HG02623 (cell line): ENCODE data around the gene LRRC8D.

Source experiments
- ATAC-seq: cut with Tn5 transposase; IDR thresholded peaks from one replicate; pipeline ENCODE4 v1.9.1; 2021; ENCODE audit warnings: moderate library complexity; ENCODE audit not compliant: unreplicated experiment

Gene LRRC8D

DNA sequence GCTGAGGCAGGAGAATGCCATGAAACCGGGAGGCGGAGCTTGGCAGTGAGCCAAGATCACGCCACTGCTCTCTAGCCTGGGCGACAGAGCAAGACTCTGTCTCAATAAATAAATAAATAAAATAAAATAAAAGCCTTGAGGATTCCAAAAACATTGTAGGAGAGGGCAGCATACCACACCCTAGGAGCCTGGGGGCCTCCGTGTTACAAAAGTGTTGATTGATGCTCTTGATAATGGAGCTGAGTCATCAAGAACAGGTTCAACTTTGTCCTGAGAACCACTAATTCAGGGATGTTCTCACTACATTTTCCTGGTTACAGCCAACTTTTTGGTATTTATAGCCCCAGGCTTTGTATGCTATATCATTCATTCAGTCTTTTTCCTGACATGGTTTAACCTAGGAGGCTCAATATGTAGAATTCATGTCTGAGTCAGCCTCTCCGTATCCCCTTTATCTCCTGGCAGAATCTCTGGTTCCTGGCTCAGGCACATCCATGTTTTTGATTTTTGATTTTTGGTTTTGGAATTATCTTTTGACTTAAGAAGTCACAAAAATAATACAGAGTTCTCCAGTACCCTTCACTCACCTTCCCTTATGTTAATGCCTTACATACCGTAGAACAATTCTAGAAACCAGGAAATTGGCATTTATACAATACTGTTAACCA is 69.4 kb downstream of the LRRC8D start:
- no peak for ATAC-seq

- no peak for ATAC-seq
Measured at GRCh38 chr1:89892816-89893215, 72.0 kb downstream of the LRRC8D start.

DNA sequence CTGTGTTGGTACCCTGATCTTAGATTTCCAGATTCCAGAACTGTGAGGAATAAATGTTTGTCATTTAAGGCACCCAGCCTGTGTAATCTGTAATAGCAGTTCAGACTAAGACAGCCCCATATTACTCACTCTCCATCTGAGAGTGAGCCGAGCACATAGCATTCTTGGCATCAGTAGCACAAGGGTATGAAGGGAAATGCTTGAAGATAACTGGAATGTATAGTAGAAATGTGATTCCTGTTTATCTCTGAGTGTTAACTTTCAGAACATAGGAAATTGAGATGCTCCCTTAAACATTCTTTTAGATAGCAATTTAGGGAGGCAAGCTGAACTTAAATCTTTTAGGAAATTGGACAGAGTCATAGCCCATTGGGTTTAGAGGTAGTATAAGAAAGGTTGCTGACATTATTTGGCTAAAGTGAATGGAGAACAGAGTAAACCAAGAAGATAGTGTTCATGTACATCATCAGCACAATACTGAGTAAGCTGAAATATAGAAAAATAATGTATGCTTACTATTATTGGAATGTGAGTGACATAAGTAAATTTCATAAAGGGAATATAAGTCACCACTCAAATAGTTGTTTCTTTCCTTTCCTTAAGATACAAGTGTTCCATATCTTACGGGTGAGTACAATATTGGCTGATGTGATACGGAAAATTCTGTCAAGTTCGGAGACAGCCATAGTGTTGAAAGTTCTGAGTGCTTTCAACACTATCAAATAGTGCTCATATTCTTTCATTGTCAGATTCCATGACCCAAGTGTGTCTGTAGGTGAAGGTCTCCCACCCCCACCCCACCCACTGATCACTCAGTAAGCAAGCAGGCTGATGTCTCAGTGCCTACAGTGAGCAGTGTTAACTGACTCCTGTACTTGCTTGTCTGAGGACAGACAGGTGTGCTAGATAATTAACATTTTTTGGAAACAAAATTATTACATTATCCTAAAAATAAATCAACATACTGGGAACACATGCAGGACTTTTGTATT is 73.7 kb downstream of the LRRC8D start:
- no peak for ATAC-seq

DNA sequence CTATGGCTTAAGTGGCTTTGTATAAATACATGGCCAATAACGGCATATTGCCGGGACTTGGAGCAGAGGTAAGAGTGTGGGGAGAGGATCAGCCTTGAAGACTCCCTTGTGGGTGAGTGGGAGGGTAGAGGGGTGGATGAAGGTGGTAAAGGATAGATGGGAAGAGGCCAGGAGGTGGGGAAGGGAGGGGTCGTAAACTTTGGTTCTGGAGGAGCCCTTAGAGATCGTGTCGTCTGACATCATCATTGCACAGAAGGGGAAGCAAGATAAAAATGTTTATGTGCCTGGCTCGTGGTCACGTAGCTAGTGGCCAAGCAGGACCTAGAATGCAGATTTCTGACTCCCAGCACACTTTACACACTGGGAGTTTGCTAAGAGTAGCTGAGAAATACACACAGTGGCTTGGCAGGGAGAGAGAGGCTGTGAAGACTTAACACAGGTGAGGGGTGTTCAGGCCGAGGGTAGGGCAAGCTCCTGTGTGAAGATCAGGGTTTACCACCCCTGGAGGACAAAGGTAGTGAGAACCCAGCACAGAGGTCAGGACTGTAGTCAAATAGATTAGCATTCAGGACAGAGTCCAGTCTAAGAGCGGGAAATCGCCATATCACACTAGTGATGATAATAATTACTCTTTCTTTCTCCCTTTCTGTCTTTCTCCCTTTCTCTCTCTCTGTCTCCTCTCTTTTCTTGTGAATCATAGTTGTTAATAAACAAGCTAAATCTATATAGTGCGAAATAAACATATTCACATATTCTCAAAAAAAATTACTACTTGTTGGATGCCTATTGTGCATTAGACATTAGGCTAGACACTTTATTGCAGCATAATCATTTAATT is 75.5 kb downstream of the LRRC8D start:
- ATAC-seq = no peak

GRCh38 chr1:89897347-89898133 is 76.7 kb downstream of the LRRC8D start:
- no peak for ATAC-seq

DNA sequence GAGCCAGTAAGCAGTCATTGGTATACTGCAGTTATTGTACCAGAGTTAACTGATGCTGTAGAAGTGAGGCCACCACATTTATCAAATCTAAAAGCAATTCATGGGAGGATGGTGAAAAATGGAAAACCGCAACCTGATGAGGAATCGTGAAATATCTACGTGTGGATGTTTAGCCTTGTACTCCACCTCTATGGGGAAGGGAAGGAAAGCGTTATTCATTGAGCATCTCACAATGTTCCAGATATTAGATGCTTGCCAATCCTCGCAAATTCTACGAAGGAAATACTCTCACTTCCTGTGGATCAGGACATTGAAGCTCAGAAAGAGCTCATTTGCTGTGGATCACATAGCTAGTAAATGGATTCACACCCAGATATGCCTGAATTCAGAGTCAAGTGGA is 77.3 kb downstream of the LRRC8D start:
- no peak for ATAC-seq

- no peak for ATAC-seq
Measured at GRCh38 chr1:89898695-89899470, 78.1 kb downstream of the LRRC8D start.

- ATAC-seq = no peak
Measured at GRCh38 chr1:89900323-89900722, 79.5 kb downstream of the LRRC8D start.

GRCh38 chr1:89900791-89901708 is 80.2 kb downstream of the LRRC8D start:
- ATAC-seq = no peak

GRCh38 chr1:89901957-89902669 is 81.3 kb downstream of the LRRC8D start:
- no peak for ATAC-seq

DNA sequence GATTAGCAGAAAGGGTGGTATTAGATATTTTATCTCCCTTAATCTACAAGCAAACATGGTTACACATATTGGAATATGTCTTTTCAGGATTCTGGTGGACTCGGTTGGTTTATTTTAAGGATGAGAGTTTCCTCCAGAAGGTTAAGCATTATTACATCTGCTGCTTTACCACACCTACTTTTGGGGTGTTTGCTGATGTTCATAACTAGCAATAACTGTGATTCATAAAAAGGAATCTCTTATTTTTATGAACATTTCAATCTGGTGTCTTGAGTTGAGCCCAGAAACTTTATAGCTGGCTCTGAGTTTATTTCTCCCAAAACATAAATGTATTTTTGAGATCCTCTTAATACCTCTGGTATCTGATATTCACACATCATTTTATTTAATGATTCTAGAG is 82.7 kb downstream of the LRRC8D start:
- ATAC-seq = no peak

- no peak for ATAC-seq
Measured at GRCh38 chr1:89904219-89904980, 83.6 kb downstream of the LRRC8D start.

DNA sequence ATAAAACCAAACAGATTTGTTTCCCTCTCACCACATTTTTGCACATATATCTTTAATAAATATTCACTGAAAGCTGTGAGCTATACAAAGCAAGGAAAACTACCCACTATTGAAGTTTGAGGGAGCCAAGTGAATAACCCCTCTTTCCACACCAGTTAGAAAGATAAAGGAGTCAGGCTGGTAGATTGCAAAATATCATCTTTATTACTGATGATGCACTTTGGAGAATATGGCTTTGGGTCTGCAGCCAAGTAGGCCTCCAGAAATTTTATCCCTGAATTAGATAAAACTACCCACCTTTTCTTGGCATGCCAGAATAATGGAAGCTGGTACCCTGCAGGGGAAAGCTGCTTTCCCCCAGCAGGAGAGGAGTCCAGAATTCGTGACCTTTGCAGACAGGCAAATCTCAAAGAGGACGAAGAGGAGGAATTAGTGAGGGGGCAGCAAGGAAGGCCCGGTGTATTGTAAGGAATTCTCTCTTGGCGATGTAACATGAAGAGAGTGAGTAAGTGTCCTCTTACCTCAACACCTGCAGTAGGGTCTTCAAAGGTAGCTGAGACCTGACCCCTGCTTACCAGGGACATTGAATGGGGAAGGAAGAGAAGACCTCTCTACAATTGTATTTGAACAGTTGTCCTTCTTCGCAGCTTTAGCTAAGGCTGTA is 84.7 kb downstream of the LRRC8D start:
- ATAC-seq = no peak

GRCh38 chr1:89906088-89906487 is 85.3 kb downstream of the LRRC8D start:
- ATAC-seq = no peak

GRCh38 chr1:89907727-89908212 is 86.9 kb downstream of the LRRC8D start:
- ATAC-seq = no peak

DNA sequence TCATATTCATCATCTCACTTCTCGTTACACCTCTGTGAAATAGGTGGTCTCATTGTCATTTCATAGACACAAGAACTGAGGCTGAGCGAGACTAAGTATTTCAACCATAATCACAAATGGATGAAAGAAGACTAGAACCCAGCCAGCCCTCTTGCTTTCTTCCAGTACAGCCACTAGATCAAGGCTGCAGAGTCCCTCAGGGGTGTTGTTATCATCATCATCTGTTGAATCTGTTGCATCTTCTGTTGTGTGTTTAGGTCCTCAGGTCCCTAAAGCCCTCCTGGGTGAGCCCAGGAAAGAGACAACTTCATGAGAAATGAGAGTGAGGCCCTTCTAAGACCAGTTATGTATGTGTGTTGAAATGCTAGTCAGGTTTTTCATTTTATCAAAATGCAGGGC is 87.4 kb downstream of the LRRC8D start:
- no peak for ATAC-seq
